ENCODE measurements around the gene ATAD3A. TPM values are rescaled to one million over a fixed set of nuclear protein-coding genes. Genes with fewer than 3 reads are reported as not detected.

The ATAD3A gene
- total and polyA plus RNA-seq, 2 donors (not counting 1 experiment from before 2014, with no cell fraction given): 12.5 to 18.0 TPM

DNA sequence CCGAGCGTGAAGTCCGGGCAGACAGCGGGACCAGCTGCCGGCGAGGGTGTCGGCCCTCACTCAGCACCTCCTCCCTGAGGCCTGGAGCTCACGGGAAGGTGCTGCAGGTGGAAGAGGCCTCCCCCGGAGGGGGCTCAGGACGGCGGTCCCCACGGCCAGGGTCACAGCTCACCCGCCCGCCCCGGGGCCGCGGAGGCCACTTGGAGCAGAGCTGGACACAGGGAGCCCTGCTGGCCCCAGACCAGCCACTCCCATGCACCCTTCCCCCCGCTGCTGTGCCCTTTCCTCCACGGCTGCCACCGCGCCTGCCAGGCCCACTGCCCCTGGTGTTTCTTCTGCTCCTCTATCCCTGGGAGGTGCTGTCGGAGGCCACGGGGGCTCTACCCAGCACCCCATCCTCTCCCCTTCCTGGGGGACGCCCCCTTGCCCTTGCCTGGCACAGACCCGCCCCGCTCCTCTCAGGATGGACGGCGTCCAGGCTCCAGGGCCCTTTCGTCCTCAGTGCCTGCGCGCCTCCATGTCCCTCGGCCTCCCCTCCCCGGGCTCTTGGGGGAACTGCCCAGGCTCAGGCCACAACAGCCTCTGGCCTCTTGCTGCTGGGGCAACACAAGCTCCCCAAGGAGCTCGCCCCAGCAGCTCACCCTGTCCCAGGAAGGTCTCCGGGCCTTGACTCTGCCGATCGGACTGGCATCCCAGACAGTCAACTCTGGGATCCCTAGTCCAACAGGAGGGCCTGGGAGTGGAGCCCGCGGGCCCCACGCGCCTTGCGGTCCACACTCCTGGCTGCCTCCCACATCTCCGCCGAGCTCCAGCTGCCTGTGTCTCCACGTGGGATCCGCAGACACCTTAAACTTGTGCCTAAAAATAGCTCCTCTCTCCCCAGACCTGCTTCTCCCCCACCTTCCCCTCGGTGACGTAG lies 24.3 kb downstream of the ATAD3A start:
- TF ChIP-seq, protein P1, sequence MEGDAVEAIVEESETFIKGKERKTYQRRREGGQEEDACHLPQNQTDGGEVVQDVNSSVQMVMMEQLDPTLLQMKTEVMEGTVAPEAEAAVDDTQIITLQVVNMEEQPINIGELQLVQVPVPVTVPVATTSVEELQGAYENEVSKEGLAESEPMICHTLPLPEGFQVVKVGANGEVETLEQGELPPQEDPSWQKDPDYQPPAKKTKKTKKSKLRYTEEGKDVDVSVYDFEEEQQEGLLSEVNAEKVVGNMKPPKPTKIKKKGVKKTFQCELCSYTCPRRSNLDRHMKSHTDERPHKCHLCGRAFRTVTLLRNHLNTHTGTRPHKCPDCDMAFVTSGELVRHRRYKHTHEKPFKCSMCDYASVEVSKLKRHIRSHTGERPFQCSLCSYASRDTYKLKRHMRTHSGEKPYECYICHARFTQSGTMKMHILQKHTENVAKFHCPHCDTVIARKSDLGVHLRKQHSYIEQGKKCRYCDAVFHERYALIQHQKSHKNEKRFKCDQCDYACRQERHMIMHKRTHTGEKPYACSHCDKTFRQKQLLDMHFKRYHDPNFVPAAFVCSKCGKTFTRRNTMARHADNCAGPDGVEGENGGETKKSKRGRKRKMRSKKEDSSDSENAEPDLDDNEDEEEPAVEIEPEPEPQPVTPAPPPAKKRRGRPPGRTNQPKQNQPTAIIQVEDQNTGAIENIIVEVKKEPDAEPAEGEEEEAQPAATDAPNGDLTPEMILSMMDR (conservative IDR thresholded peaks at IDR 0.05 in 1 of 2, IDR thresholded peaks at IDR 0.05 in 1 of 2; ENCODE audit: low read depth in 1 of 2, low read length in 2 of 2): no peak
- TF ChIP-seq EZH2 (IDR thresholded peaks at IDR 0.05; ENCODE audit: low read length, missing control alignments): no peak
- no peak for DNase-seq (ENCODE audit: low read depth in 2 of 2)

GRCh38 chr1:1536938-1537546 lies 25.1 kb downstream of the ATAD3A start:
- Histone ChIP-seq H3K27ac (ENCODE audit: insufficient read depth, low read length) (no peak overlapping the region), H3K4me1 (ENCODE audit: control insufficient read depth, extremely low read depth, insufficient read depth, low read length) (peaks cover 6% of the 10 kb centered on the region), H3K9me3 (ENCODE audit: control insufficient read depth, insufficient read depth, low read depth, low read length) (no peaks in the 10 kb centered on the region), H3K27me3 (ENCODE audit: control insufficient read depth, insufficient read depth, low read length) (no peaks in the 10 kb centered on the region), H3K4me2 (ENCODE audit: extremely low read depth, insufficient read depth, low read length) (no peak overlapping the region), H3K79me2 (ENCODE audit: control insufficient read depth, insufficient read depth, low read length) (peaks cover 26% of the 10 kb centered on the region), H2AFZ (ENCODE audit: low read length) (no peak overlapping the region), H3K36me3 (ENCODE audit: control insufficient read depth, insufficient read depth, low read length) (peaks cover 22% of the 10 kb centered on the region), H3K9ac (ENCODE audit: insufficient read depth, low read length) (no peak overlapping the region), H4K20me1 (ENCODE audit: control insufficient read depth, extremely low read depth, insufficient read depth, low read length) (peaks cover 3% of the 10 kb centered on the region), H3K4me3 (replicated peaks in 1 of 4; ENCODE audit: control extremely low read depth in 1 of 4, insufficient read depth in 1 of 4, low read depth in 3 of 4, low read length in 4 of 4) (no peak overlapping the region)
- no peak for TF ChIP-seq EZH2 (IDR thresholded peaks at IDR 0.05; ENCODE audit: low read length, missing control alignments)
- TF ChIP-seq, protein P1 (conservative IDR thresholded peaks at IDR 0.05 in 1 of 2, IDR thresholded peaks at IDR 0.05 in 1 of 2; ENCODE audit: low read depth in 1 of 2, low read length in 2 of 2): no peak
- DNase-seq (ENCODE audit: low read depth in 2 of 2): no peak

More for the DNA sequence above, 24.3 kb downstream of the ATAD3A start:
- Histone ChIP-seq H3K4me1 (ENCODE audit: control insufficient read depth, extremely low read depth, insufficient read depth, low read length) (peaks cover 6% of the 10 kb centered on the region), H3K79me2 (ENCODE audit: control insufficient read depth, insufficient read depth, low read length) (peaks cover 26% of the 10 kb centered on the region), H3K36me3 (ENCODE audit: control insufficient read depth, insufficient read depth, low read length) (peaks cover 21% of the 10 kb centered on the region), H4K20me1 (ENCODE audit: control insufficient read depth, extremely low read depth, insufficient read depth, low read length) (peaks cover 3% of the 10 kb centered on the region), H3K4me2 (ENCODE audit: extremely low read depth, insufficient read depth, low read length) (no peak overlapping the region), H3K27ac (ENCODE audit: insufficient read depth, low read length) (no peak overlapping the region), H2AFZ (ENCODE audit: low read length) (no peak overlapping the region), H3K9ac (ENCODE audit: insufficient read depth, low read length) (no peak overlapping the region), H3K4me3 (replicated peaks in 1 of 4; ENCODE audit: control extremely low read depth in 1 of 4, insufficient read depth in 1 of 4, low read depth in 3 of 4, low read length in 4 of 4) (no peak overlapping the region), H3K27me3 (ENCODE audit: control insufficient read depth, insufficient read depth, low read length) (no peaks in the 10 kb centered on the region), H3K9me3 (ENCODE audit: control insufficient read depth, insufficient read depth, low read depth, low read length) (no peaks in the 10 kb centered on the region)

- H3K27ac ChIP-seq (ENCODE audit: insufficient read depth, low read length): no peak overlapping the region
- DNase-seq (ENCODE audit: low read depth in 2 of 2): no peak
- H3K9me3 ChIP-seq (ENCODE audit: control insufficient read depth, insufficient read depth, low read depth, low read length): no peaks in the 10 kb centered on the region
- H3K9ac ChIP-seq (ENCODE audit: insufficient read depth, low read length): no peak overlapping the region
- H2AFZ ChIP-seq (ENCODE audit: low read length): no peak overlapping the region
- no peak overlapping the region for H3K4me2 ChIP-seq (ENCODE audit: extremely low read depth, insufficient read depth, low read length)
- peaks cover 6% of the 10 kb centered on the region for H3K4me1 ChIP-seq (ENCODE audit: control insufficient read depth, extremely low read depth, insufficient read depth, low read length)
- H3K36me3 ChIP-seq (ENCODE audit: control insufficient read depth, insufficient read depth, low read length): peaks cover 26% of the 10 kb centered on the region
- TF ChIP-seq, protein P1 (conservative IDR thresholded peaks at IDR 0.05 in 1 of 2, IDR thresholded peaks at IDR 0.05 in 1 of 2; ENCODE audit: low read depth in 1 of 2, low read length in 2 of 2): no peak
- TF ChIP-seq EZH2 (IDR thresholded peaks at IDR 0.05; ENCODE audit: low read length, missing control alignments): no peak
- no peaks in the 10 kb centered on the region for H3K27me3 ChIP-seq (ENCODE audit: control insufficient read depth, insufficient read depth, low read length)
- H3K79me2 ChIP-seq (ENCODE audit: control insufficient read depth, insufficient read depth, low read length): peaks cover 26% of the 10 kb centered on the region
- peaks cover 3% of the 10 kb centered on the region for H4K20me1 ChIP-seq (ENCODE audit: control insufficient read depth, extremely low read depth, insufficient read depth, low read length)
- no peak overlapping the region for H3K4me3 ChIP-seq (replicated peaks in 1 of 4; ENCODE audit: control extremely low read depth in 1 of 4, insufficient read depth in 1 of 4, low read depth in 3 of 4, low read length in 4 of 4)
Observed at GRCh38 chr1:1537626-1538250, 25.8 kb downstream of the ATAD3A start.

Measured in fibroblast of lung (primary cell).